Stomach (tissue), 4 donors: ENCODE results near the gene NAT8.

Source experiments
- POLR2A ChIP-seq, 4 donors: fragments of 450-650 bp; IDR thresholded peaks; one replicate each; pipeline ENCODE4 v1.6.1; 2016; ENCODE audit warnings: antibody characterized with exemption in 4 of 4, control low read depth in 2 of 4, mild to moderate bottlenecking in 1 of 4, moderate library complexity in 1 of 4
- TF ChIP-seq, protein P1 (sequence below), 7 experiments: fragments of 450-650 bp in 4 of 7; fragments of 200-600 bp in 3 of 7; sonication (generic) in 3 of 7; IDR thresholded peaks; one replicate each; pipeline ENCODE4 v1.5.1; 2016 to 2019; ENCODE audit warnings: antibody characterized with exemption in 7 of 7, control low read depth in 2 of 7, mild to moderate bottlenecking in 1 of 7

DNA sequence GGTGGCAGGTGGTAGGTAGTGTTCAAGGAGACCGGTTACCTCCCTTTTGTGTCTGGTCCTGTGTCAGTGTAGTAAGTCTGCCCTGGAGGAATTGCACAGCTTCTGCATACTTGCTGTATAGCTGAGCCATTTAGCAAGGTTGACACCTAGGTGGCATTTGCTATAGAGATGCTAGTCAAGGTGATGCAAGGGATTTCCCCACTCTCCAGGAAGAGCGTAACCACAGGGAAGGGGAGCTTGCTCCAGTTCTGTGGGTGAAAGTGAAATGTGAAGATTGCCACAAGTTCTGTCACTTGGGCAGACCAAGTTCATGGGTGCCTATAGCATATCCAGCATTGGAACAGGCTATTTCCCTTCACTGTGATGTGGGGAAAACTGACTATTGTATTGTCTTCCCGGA, 28.1 kb downstream of the NAT8 start:
- TF ChIP-seq, protein P1, sequence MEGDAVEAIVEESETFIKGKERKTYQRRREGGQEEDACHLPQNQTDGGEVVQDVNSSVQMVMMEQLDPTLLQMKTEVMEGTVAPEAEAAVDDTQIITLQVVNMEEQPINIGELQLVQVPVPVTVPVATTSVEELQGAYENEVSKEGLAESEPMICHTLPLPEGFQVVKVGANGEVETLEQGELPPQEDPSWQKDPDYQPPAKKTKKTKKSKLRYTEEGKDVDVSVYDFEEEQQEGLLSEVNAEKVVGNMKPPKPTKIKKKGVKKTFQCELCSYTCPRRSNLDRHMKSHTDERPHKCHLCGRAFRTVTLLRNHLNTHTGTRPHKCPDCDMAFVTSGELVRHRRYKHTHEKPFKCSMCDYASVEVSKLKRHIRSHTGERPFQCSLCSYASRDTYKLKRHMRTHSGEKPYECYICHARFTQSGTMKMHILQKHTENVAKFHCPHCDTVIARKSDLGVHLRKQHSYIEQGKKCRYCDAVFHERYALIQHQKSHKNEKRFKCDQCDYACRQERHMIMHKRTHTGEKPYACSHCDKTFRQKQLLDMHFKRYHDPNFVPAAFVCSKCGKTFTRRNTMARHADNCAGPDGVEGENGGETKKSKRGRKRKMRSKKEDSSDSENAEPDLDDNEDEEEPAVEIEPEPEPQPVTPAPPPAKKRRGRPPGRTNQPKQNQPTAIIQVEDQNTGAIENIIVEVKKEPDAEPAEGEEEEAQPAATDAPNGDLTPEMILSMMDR (IDR thresholded peaks at IDR 0.05) = no peak
- no peak for TF ChIP-seq POLR2A (IDR thresholded peaks at IDR 0.05)
